ENCODE results near the gene ETV1.

Gene ETV1

DNA sequence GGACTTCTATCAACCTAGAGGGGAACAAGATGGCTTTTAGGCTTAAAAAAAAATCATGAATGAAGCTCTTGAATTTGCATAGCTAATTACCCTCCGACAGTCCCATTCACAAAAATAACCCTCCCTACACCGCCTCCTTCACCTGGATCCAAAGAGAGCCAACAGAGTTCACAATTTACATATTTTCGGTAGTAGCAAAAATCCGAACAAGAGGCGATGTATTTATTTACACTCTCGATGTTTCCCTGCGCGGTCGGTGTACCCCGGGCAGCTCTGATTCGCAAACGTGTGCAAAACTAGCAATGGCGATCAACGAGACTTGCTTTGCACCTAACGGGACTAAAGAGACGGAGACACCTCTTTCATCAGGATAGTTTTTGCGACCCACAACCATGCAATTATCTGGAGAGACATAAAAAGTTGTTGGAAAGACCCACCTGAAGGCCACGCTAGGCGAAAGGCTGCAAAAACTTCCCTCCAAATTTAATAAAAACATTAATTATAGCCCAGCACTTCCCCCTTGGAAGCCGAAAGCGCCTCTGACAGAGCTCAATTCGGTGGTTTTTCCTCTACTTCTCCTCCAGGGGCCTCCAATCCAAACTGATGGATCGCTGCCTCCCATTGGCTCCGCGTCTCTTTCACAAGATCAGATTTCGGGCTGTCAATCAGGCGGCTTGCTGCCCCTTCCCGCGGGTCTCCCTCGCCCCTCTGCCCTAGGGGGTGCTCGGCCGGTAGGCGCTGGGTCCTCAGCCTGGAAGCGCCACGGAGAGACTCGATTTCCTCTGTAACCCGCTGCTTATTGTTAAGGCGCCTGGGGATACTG lies at the start of gene ETV1:
Gene ETV1 (minus strand): TSS at position 541 of the 823 bp plus-strand sequence. CDS start 614 bp downstream, outside the sequence.
- peak; percentile 36 for DNase-seq

GRCh38 chr7:14024406-14024805 lies 34.9 kb upstream of the ETV1 start:
- no peak for DNase-seq

DNA sequence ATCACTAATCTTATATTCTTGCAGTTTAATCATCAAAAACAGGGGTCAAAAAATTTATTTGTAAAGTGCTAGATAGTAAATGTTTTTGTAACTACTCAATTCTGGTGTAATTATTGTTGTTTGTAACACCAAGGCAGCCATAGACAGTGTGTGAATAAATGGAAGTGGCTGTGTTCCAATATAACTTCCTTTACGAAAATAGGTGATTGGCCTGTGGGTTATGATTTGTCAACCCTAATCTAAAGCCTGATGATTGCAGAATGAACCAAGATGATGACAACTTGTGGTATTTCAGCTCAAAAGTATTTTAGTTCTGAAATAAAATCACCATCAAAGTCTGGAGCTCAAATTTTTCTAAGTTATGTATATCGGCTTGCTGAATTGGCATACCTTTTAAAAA lies 34.4 kb upstream of the ETV1 start:
- no peak for DNase-seq

- DNase-seq, result no peak
Observed at GRCh38 chr7:14023342-14023741, 33.9 kb upstream of the ETV1 start.

DNA sequence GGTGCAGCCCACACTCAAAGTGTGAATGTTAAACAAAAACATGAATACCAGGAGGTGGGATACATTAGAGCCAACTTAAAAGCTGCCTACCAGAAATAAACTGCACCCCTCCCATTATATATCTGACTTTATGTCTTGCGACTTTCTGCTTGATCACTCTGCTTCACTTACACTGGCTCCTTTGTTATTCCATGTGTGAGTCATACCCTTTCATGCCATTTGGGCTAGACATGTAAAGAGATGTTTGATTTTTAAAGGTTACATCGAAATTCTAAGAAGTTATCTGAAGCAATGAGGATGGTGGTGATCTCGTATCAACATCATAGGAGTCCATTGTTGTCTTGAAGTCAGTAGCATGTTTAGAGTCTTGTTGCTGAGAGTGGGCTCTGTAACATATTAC lies 31.6 kb upstream of the ETV1 start:
- no peak for DNase-seq

DNA sequence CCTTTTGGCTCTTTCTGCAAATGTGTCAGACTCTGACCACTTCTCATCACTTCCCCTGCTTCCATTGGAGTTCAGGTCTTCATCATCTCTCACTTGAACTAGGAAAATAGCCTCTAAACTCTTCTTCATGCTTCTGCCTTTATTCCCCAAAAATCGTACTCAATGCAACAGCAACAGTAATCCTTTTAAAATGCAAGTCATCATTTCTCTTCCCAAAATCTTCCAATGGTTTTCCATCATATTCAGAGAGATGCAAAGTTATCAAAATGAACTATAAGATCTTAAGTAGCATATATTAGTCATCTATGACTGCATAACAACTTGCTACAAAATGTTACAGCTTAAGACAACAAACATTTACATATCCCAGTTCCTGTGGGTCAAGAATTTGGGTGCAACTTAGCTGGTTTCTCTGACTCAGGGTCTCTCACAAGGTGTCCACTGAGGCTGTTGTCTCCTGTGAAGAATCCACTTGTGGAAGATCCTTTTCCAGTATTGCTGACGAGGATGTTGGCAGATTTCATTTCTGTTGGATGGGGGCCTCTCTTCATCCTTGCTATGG lies 31.0 kb upstream of the ETV1 start:
- no peak for DNase-seq

- no peak for DNase-seq
Observed at GRCh38 chr7:14018751-14019150, 29.3 kb upstream of the ETV1 start.

GRCh38 chr7:14016950-14017349 lies 27.5 kb upstream of the ETV1 start:
- no peak for DNase-seq

GRCh38 chr7:14013898-14014297 lies 24.4 kb upstream of the ETV1 start:
- DNase-seq, result no peak

DNA sequence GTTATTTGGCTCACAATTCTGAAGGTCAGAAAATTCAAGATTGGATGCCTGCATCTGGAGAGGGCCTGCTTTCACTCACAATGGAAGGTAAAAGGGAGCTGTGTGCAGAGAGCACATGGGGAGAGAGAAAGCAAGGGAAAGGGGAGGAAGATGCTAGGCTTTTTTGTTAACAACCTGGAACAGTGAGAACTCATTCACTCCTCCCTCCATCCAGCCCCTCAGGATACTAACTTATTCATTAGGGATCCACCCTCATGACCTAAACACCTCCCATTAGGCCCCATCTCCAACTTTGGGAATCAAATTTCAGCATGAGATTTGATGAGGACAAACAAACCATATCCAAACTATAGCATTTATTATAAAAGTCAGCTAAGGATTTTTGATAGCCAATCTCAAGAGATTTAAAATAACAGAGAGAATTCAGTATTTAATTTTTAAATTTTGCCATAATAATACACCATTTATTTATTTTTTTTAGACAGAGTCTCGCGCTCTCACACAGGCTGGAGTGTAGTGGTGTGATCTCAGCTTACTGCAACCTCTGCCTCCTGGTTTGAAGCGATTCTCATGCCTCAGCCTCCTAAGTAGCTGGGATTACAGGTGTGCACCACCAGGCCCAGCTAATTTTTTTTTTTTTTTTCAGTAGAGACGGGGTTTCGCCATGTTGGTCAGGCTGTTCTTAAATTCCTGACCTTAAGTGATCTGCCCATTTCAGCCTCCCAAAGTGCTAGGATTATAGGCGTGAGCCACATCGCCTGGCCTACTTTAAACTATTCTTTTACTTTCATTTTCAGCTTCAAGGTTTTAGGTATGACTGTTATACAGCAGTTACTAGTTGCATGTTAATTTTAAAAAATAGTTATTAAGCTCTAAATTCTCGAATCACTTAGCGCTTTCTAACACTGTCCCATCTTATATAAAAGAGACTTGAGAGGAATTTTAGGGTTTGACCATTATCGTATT lies 20.3 kb upstream of the ETV1 start:
- DNase-seq, result no peak

DNA sequence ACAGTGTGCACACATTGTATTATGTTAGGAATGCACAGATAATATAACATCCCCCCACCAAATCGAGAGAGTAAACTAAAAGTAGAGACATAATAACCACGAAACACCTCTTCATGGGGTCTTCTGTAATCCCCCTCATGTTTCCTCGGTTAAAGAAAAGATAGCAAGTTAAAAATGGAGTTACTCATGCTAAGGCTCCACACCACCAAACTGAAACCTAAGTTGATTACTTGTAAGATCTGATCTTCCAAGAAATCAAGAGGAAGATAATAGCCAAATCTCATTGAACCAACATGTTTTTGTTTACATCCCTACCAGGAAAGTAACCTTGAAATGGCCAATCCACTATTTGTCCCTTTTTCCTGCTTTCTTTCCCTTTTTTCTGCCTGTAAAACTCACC lies 11.7 kb upstream of the ETV1 start:
- DNase-seq, result no peak

GRCh38 chr7:14000247-14000646 lies 10.8 kb upstream of the ETV1 start:
- no peak for DNase-seq

DNA sequence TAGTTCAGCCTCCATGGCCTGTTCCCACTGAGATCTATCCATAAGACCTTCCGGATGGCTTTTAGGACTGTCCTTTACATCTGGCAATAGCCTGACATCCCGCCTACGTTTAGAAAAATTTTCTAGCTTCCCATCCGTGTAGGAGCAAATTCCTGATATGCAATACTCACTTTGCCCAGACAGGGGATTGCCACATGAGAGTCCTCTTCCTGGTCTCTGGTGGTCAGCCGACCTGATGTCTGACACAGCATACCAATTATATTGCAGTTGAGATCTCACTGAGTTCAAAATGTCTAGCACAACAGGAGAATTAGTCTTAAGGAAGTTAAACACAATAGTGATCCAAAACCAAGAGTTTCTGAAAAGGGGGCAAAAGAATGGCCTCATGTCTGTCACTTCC lies 9.4 kb upstream of the ETV1 start:
- DNase-seq, result no peak

GRCh38 chr7:13992596-13992964 lies 3.1 kb upstream of the ETV1 start:
- no peak for DNase-seq

DNA sequence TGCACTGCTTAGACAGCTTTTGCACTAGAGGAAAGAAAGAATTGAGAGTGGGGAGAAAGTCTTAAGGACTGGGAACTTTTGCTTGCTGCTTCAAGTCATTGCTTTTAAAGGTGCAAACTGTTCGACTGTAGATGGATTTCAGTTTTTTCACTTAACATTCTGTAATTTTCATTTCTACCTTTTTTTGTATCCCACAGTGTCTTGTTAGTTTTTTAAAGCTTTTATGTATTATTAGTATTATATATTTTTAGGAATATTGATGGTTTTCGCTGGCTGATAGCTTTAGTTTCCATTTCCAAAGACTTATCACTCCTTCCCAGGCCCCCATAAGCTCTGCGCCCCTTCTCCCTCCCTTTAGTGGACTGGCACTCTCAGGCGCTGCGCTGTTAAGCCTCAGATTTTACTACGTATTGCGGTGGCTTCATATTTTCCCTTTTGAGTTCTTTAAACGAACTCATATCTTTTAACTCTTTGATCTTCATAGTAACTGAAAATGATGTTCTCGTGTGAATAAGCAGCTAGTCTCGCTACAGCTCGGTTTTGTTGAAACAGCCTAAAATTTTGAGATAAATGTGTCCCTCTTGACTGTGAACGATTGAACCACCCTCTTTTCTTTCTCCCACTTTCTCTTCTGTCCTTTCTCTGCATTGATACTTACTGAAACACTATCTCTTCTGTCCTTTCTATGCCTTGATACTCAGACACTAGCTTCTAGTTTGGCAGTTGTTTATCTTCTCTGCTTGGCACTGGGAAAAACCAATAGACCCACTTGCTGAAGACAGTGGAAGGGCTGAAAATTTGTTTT lies 2.5 kb upstream of the ETV1 start:
- DNase-seq, result no peak

DNA sequence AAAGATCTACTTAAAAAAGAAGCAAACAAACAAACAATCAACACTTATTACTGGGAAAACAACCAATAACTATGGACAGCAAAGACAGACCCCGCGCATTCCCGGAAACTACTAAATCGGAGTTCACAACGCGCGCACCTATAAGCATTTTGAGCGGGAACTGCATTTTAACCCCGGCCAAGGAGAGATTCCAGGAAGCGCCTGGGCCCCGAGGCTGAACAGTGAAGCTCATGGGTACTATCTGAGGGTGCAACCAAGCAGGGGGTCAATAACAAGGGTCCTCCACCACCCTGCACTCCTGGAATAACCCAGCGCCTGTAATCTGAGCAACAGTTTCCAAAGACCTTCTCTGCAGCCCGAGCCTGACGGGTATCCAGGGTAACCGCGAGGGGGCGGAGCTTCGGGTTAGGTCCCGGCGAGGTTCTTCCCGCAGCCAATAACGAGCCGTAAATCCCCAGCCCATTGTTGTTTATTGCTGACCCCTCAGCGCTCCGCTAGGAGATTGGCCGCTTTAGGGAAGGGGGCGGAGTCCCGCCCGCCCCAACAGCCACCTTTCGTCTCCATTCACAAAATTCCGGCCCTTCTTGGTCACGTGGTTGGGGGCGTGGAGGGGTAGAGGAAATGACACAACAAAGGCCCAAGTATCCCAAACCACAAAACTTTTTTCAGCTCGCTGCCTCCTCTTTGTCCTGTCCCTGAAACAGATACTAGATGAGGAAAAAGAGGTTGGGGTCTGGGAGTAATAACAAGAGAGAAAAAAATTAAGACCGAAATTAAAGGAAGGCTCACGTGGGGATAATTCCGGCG lies 1.7 kb upstream of the ETV1 start:
- DNase-seq, result peak; percentile 27

DNA sequence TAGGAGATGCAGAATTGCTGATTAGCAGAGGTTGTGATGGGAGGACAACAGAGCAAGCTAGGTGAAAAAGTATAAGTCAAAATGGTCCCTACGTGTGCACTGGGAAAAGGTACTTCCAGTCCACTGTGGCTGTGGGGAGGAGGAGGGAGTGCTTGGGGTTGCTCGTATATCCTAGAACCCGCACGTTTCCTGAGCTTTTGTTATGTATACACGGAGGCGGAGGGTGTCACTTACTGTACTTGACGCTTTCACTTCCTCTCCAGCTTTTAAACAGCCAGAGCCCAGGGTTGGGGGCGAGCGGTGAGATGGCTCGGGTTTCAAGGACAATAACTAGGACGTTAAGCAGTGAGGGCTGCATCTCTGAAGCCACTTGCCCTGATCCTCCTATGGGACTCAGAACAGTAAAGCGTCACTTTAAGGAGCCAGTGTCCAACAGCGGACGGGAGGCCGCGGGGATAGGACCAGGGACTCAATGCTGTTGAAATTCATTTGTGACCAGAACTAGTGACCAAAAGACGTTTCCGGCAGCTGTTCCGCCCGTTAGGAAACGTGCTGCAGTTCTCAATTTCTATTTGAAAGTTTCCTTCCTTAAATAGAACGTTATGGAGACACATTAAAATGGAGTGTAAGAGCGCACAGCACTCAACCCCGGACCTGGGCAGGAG lies 985 bp upstream of the ETV1 start:
- no peak for DNase-seq

- no peak for DNase-seq
Observed at GRCh38 chr7:13989949-13990305, 461 bp upstream of the ETV1 start.

DNA sequence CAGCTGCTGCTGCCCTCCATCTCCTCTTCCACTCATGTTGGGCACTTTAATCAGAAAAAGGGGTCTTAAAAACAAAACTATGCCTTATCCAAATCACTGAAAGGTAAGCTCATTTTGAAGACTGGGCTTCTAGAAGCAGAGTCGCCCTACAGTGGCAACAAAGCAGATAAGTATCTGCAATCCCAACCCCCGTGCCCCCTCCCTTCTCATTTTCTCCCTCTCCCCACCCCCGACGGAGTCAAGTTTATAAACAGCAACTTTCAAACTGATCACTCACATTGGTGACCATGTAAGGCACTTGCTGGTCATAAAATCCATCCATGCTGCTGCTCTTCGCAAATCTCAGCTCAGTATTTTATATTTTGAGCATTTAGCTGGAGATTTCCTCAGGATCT lies 738 bp downstream of the ETV1 start:
- DNase-seq, result no peak

DNA sequence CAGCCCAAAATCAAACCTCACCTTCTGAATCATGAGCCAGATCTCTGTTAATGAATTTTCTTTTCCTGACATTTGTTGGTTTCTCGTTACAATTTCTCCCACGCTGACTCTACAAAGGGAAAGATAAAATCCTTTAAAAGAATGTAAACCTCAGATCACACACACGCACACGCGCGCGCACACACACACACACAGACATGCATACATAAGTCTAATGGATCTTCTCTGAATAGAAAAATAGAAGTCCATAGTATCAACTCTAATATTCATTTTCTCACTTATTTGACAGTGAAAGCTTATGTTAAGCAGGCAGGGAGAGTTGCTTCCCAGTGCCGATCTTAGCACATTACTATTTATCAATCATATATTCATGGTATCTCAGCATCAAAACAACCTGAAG lies 1.4 kb downstream of the ETV1 start:
- no peak for DNase-seq

- DNase-seq, result no peak
Observed at GRCh38 chr7:13987395-13987794, 2.1 kb downstream of the ETV1 start.

Measured in NCI-H1694 (cell line).